Endothelial cell of umbilical vein (primary cell): ENCODE data around the gene NCR2. TPM values are rescaled to one million over a fixed set of nuclear protein-coding genes. Genes with fewer than 3 reads are reported as not detected.

Experiments
- BruUV-seq: library from RNA; stranded (reverse); fragments of 400-500 nt; replicated peaks from 2 replicates; lab custom pipeline; 2021; lab: Mats Ljungman, UMichigan
- CTCF ChIA-PET: fragments of 300-600, 350-600 bp; sonication (Branson Sonifier 250); formaldehyde crosslinking; loops from one replicate; lab custom pipeline; 2021; ENCODE audit warnings: antibody characterized with exemption, inconsistent platforms; lab: Charles Lee
- POLR2A ChIA-PET: fragments of 300-600, 350-600 bp; sonication (Branson Sonifier 250); formaldehyde crosslinking; loops from one replicate; lab custom pipeline; 2021; ENCODE audit warnings: antibody characterized with exemption, inconsistent platforms; lab: Charles Lee
- DNase-seq: peaks from one replicate; pipeline ENCODE4 v3.0.0-alpha.2; 2011; ENCODE audit warnings: low read depth, low spot score
- FAIRE-seq: peaks from 2 replicates; lab custom pipeline; 2011; peaks lifted over from hg19 to GRCh38; lab: Jason Lieb, UNC
- H2AFZ ChIP-seq: 2 replicates; pipeline ENCODE4 v1.6.0; 2012; ENCODE audit warnings: low read depth, low read length, control low read depth, inconsistent platforms
- H3K27ac ChIP-seq: 2 replicates; pipeline ENCODE4 v1.5.1; 2011; ENCODE audit warnings: low read depth, mild to moderate bottlenecking, control low read depth, low read length, moderate library complexity; ENCODE audit not compliant: insufficient read depth
- H3K27me3 ChIP-seq, 2 experiments: 2 replicates each; pipeline versions ENCODE4 v1.6.0 to v1.6.1; 2011; ENCODE audit warnings: low read length in 2 of 2, mixed read lengths in 1 of 2; ENCODE audit not compliant: control insufficient read depth in 2 of 2, insufficient read depth in 2 of 2
- H3K36me3 ChIP-seq, 2 experiments: 2 replicates in 1 of 2; 3 replicates in 1 of 2; pipeline ENCODE4 v1.5.1; 2011; ENCODE audit warnings: low read length in 2 of 2, mild to moderate bottlenecking in 1 of 2, moderate library complexity in 1 of 2; ENCODE audit not compliant: control insufficient read depth in 2 of 2, insufficient read depth in 2 of 2; ENCODE audit errors: extremely low read depth in 1 of 2
- H3K4me1 ChIP-seq: 3 replicates; pipeline ENCODE4 v1.5.1; 2011; ENCODE audit warnings: mild to moderate bottlenecking, low read length; ENCODE audit not compliant: control insufficient read depth, insufficient read depth; ENCODE audit errors: extremely low read depth
- H3K4me2 ChIP-seq: 2 replicates; pipeline ENCODE4 v1.6.1; 2011; ENCODE audit warnings: low read length, control low read depth, mixed read lengths; ENCODE audit not compliant: insufficient read depth
- H3K4me3 ChIP-seq, 3 experiments: fragments of 200-600 bp in 1 of 3; sonication (generic), shearing (Covaris generic) in 1 of 3; replicated peaks in 1 of 3; 2 replicates each; pipeline ENCODE4 v1.5.1; 2011 to 2016; ENCODE audit warnings: control low read depth in 3 of 3, low read length in 3 of 3, mild to moderate bottlenecking in 2 of 3, inconsistent platforms in 1 of 3, low read depth in 1 of 3, moderate library complexity in 1 of 3; ENCODE audit not compliant: insufficient read depth in 1 of 3
- H3K79me2 ChIP-seq: 2 replicates; pipeline ENCODE4 v1.6.0; 2012; ENCODE audit warnings: low read length, inconsistent platforms; ENCODE audit not compliant: control insufficient read depth, insufficient read depth
- H3K9ac ChIP-seq: replicated peaks from 2 replicates; pipeline ENCODE3; 2011; ENCODE audit warnings: low read length, control low read depth; ENCODE audit not compliant: insufficient read depth; ENCODE audit errors: extremely low read depth
- H3K9me1 ChIP-seq: replicated peaks from 3 replicates; pipeline ENCODE4 v1.6.0; 2011; ENCODE audit warnings: mild to moderate bottlenecking, low read length; ENCODE audit not compliant: control insufficient read depth, insufficient read depth; ENCODE audit errors: extremely low read depth
- H3K9me3 ChIP-seq: replicated peaks from 2 replicates; pipeline ENCODE4 v1.5.1; 2012; ENCODE audit warnings: low read length, inconsistent platforms; ENCODE audit not compliant: control insufficient read depth, insufficient read depth
- H4K20me1 ChIP-seq: replicated peaks from 2 replicates; pipeline ENCODE3; 2011; ENCODE audit warnings: mild to moderate bottlenecking, low read length; ENCODE audit not compliant: control insufficient read depth, insufficient read depth; ENCODE audit errors: extremely low read depth
- CTCF ChIP-seq, 2 donors: IDR thresholded peaks; 1 replicate in 1 of 2; 2 replicates in 1 of 2; pipeline ENCODE4 v1.5.1; 2011; ENCODE audit warnings: low read length in 2 of 2, mild to moderate bottlenecking in 2 of 2, moderate library complexity in 2 of 2, control low read depth in 1 of 2, inconsistent platforms in 1 of 2, low read depth in 1 of 2; ENCODE audit not compliant: insufficient read depth in 1 of 2; ENCODE audit errors: extremely low read depth in 1 of 2
- JUN ChIP-seq: IDR thresholded peaks from 2 replicates; pipeline ENCODE4 v1.6.1; 2011; ENCODE audit warnings: borderline replicate concordance, low read depth; ENCODE audit not compliant: insufficient read length, insufficient read depth
- MAX ChIP-seq: IDR thresholded peaks from 2 replicates; pipeline ENCODE4 v1.6.1; 2011; ENCODE audit not compliant: insufficient read depth, insufficient read length
- dilution Hi-C: fragments of 300-500 bp; cut with MboI; formaldehyde crosslinking; loops from one replicate; pipeline ENCODE4 v1.15.0; 2019; ENCODE audit warnings: low sequenced_read_pairs; ENCODE audit not compliant: extremely low pct_ligation_motif_present
- intact Hi-C: fragments of 100-400 bp; cut with micrococcal nuclease; formaldehyde crosslinking; loops from one replicate; pipeline ENCODE4 v1.10.0; 2022
- polyA plus RNA-seq, 4 experiments: library from polyadenylated mRNA; depleted of rRNA in 3 of 4; stranded (reverse) in 3 of 4; unstranded in 1 of 4; fragments of >200 nt; gene quantifications; 2 replicates each; pipeline versions ENCODE4 v1.2.1 to v1.2.3, GENCODE V29; 2011 to 2012; ENCODE audit warnings: missing spikeins in 1 of 4
- total RNA-seq: library from RNA; stranded (reverse); gene quantifications from 2 replicates; pipeline ENCODE4 v1.2.3, GENCODE V29; 2021

Gene NCR2
- total and polyA plus RNA-seq, 2 donors (not counting 3 experiments of a cell fraction or from before 2014, with no cell fraction given) = not detected

GRCh38 chr6:41370488-41371111 lies 35.2 kb downstream of the NCR2 start:
- no peak for TF ChIP-seq MAX
- no peaks in the 10 kb centered on the region for H3K9me1 ChIP-seq
- no peak overlapping the region for H3K9ac ChIP-seq
- intact Hi-C loops = no loop called here
- DNase-seq (no peak), FAIRE-seq (no peak)
- no peak overlapping the region for H3K4me2 ChIP-seq
- H3K79me2 ChIP-seq = no peaks in the 10 kb centered on the region
- no peaks in the 10 kb centered on the region for H3K9me3 ChIP-seq
- no peaks in the 10 kb centered on the region for H4K20me1 ChIP-seq
- no peak overlapping the region for H3K4me3 ChIP-seq
- peaks cover 53 to 57% of the 10 kb centered on the region in 2 experiments for H3K27me3 ChIP-seq
- no peaks in the 10 kb centered on the region for H3K36me3 ChIP-seq
- dilution Hi-C loops = no loop called here
- ChIA-PET POLR2A (no interaction called here), CTCF (interaction anchor here (0.9 to 3.3 kb wide), 5 partner anchors 54 to 315 kb away, joined by 3 to 17 read pairs (median 5); no protein-coding TSS in a partner anchor)
- BruUV-seq = no TSS peak
- H2AFZ ChIP-seq = no peak overlapping the region
- H3K27ac ChIP-seq = no peak overlapping the region
- H3K4me1 ChIP-seq = peaks cover 3% of the 10 kb centered on the region

GRCh38 chr6:41371461-41371991 lies 36.1 kb downstream of the NCR2 start:
- Histone ChIP-seq H3K9me1 (no peaks in the 10 kb centered on the region), H2AFZ (no peak overlapping the region), H4K20me1 (no peaks in the 10 kb centered on the region), H3K4me1 (peaks cover 3% of the 10 kb centered on the region), H3K9ac (no peak overlapping the region), H3K9me3 (no peaks in the 10 kb centered on the region), H3K79me2 (no peaks in the 10 kb centered on the region), H3K36me3 (no peaks in the 10 kb centered on the region), H3K4me2 (no peak overlapping the region), H3K4me3 (no peak overlapping the region), H3K27ac (no peak overlapping the region), H3K27me3 (peaks cover 61% of the 10 kb centered on the region in 2 experiments)
- ChIA-PET CTCF (interaction anchor here (0.9 to 3.3 kb wide), 6 partner anchors 217 to 314 kb away, joined by 3 to 17 read pairs (median 4); no protein-coding TSS in a partner anchor), POLR2A (no interaction called here)
- DNase-seq = peak; percentile 33
- intact Hi-C loops (no loop called here), dilution Hi-C loops (no loop called here)
- no TSS peak for BruUV-seq
- TF ChIP-seq CTCF (IDR thresholded peaks at IDR 0.05; ENCODE audit: extremely low read depth in 1 of 2, insufficient read depth in 1 of 2, low read depth in 1 of 2, low read length in 2 of 2) (peak; percentile 7 to 44), JUN (no peak)
- peak; percentile 37 for FAIRE-seq
